GM23338 (cell line): Measurements from ENCODE around the gene ATP1A4. TPM values are rescaled to one million over a fixed set of nuclear protein-coding genes. Genes with fewer than 3 reads are reported as not detected.
A peak's percentile ranks its signal among the peaks of the same experiment; 100 is the strongest.

Experiments used
- ATAC-seq: fragments of 200-7000 bp; cut with Tn5 transposase; 3 replicates; pipeline ENCODE4 v1.9.1; 2020
- DNase-seq: peaks from one replicate; pipeline ENCODE4 v3.0.0-alpha.2; 2015; ENCODE audit warnings: low spot score
- H2AFZ ChIP-seq: fragments of 200-600 bp; sonication (generic); 2 replicates; pipeline ENCODE4 v1.8.0; 2016; ENCODE audit warnings: antibody characterized with exemption, mild to moderate bottlenecking, moderate library complexity
- H3F3A ChIP-seq: fragments of 200-600 bp; sonication (generic); replicated peaks from 2 replicates; pipeline ENCODE4 v1.8.0; 2017; ENCODE audit warnings: antibody characterized with exemption, mixed run types, low read depth
- H3K27ac ChIP-seq: fragments of 200-600 bp; sonication (generic); 2 replicates; pipeline ENCODE4 v1.6.1; 2016; ENCODE audit warnings: low read depth
- H3K27me3 ChIP-seq: fragments of 200-600 bp; sonication (generic); 2 replicates; pipeline ENCODE4 v1.8.0; 2016; ENCODE audit warnings: mild to moderate bottlenecking, mixed run types, moderate library complexity; ENCODE audit not compliant: insufficient read depth
- H3K36me3 ChIP-seq: fragments of 200-600 bp; sonication (generic); 2 replicates; pipeline ENCODE4 v1.8.0; 2016; ENCODE audit warnings: mild to moderate bottlenecking; ENCODE audit not compliant: insufficient read depth
- H3K4me1 ChIP-seq: fragments of 200-600 bp; sonication (generic); 2 replicates; pipeline ENCODE4 v1.8.0; 2016; ENCODE audit warnings: mild to moderate bottlenecking, moderate library complexity; ENCODE audit not compliant: insufficient read depth
- H3K4me2 ChIP-seq: fragments of 200-600 bp; sonication (generic); 2 replicates; pipeline ENCODE4 v1.7.1; 2017; ENCODE audit warnings: mixed run types
- H3K4me3 ChIP-seq: fragments of 200-600 bp; sonication (generic); 2 replicates; pipeline ENCODE4 v1.6.1; 2016; ENCODE audit warnings: mixed run types
- H3K79me2 ChIP-seq: fragments of 200-600 bp; sonication (generic); replicated peaks from 2 replicates; pipeline ENCODE4 v1.8.0; 2017; ENCODE audit warnings: mild to moderate bottlenecking; ENCODE audit not compliant: insufficient read depth
- H3K9me2 ChIP-seq: fragments of 200-600 bp; sonication (generic); 2 replicates; pipeline ENCODE4 v1.8.0; 2017; ENCODE audit not compliant: insufficient read depth
- H4K20me1 ChIP-seq: fragments of 200-600 bp; sonication (generic); replicated peaks from 2 replicates; pipeline ENCODE4 v1.8.0; 2017; ENCODE audit warnings: mild to moderate bottlenecking; ENCODE audit not compliant: insufficient read depth
- H3K27ac Mint-ChIP-seq: 2 replicates; pipeline ENCODE4 v1.8.0; 2020; ENCODE audit warnings: inconsistent platforms, mild to moderate bottlenecking, moderate library complexity, mixed read lengths
- H3K27me3 Mint-ChIP-seq: 3 replicates; pipeline ENCODE4 v1.8.0; 2022; ENCODE audit warnings: low read depth, mild to moderate bottlenecking, moderate library complexity, mixed read lengths, inconsistent platforms; ENCODE audit not compliant: insufficient read depth, poor library complexity
- H3K36me3 Mint-ChIP-seq: 3 replicates; pipeline ENCODE4 v1.8.0; 2021; ENCODE audit warnings: low read depth, mild to moderate bottlenecking, inconsistent platforms, moderate library complexity, mixed read lengths
- H3K4me1 Mint-ChIP-seq: 3 replicates; pipeline ENCODE4 v1.8.0; 2020; ENCODE audit warnings: mild to moderate bottlenecking, inconsistent platforms, mixed read lengths
- H3K4me3 Mint-ChIP-seq: 3 replicates; pipeline ENCODE4 v1.8.0; 2021; ENCODE audit warnings: moderate library complexity, mild to moderate bottlenecking, inconsistent platforms, mixed read lengths
- H3K9me3 Mint-ChIP-seq: 3 replicates; pipeline ENCODE4 v1.8.0; 2020; ENCODE audit warnings: moderate library complexity, mild to moderate bottlenecking, inconsistent platforms, mixed read lengths
- CREB1 ChIP-seq: fragments of 250-450 bp; sonication (Bioruptor Pico); IDR thresholded peaks from 2 replicates; pipeline ENCODE4 v1.5.0; 2020; ENCODE audit warnings: low read depth, mild to moderate bottlenecking, moderate library complexity
- CTCF ChIP-seq, 2 experiments: fragments of 200-600 bp in 1 of 2; sonication (generic) in 1 of 2; conservative IDR thresholded peaks; 2 replicates each; pipeline versions ENCODE4 v1.5.1 to v1.6.1; 2016 to 2017; ENCODE audit warnings: antibody characterized with exemption in 2 of 2, low read depth in 2 of 2, mild to moderate bottlenecking in 2 of 2, moderate library complexity in 1 of 2
- ETS1 ChIP-seq: IDR thresholded peaks from 2 replicates; pipeline ENCODE4 v1.6.1; 2016; ENCODE audit warnings: antibody characterized with exemption
- EZH2 ChIP-seq: fragments of 200-600 bp; sonication (generic); IDR thresholded peaks from one replicate; pipeline ENCODE4 v1.8.0; 2017; ENCODE audit warnings: antibody characterized with exemption, mild to moderate bottlenecking, low read depth; ENCODE audit not compliant: unreplicated experiment
- EZH2phosphoT487 ChIP-seq: fragments of 200-600 bp; sonication (generic); IDR thresholded peaks from one replicate; pipeline ENCODE4 v1.8.1; 2018; ENCODE audit warnings: antibody characterized with exemption; ENCODE audit not compliant: unreplicated experiment
- JUNB ChIP-seq: IDR thresholded peaks from one replicate; pipeline ENCODE4 v1.6.1; 2016; ENCODE audit warnings: antibody characterized with exemption; ENCODE audit not compliant: unreplicated experiment
- NANOG ChIP-seq: IDR thresholded peaks from 2 replicates; pipeline ENCODE4 v1.6.1; 2016; ENCODE audit warnings: antibody characterized with exemption, borderline replicate concordance
- POLR2AphosphoS5 ChIP-seq: IDR thresholded peaks from 2 replicates; pipeline ENCODE4 v1.6.1; 2016; ENCODE audit warnings: antibody characterized with exemption, low read depth
- REST ChIP-seq: IDR thresholded peaks from one replicate; pipeline ENCODE4 v1.6.1; 2018; ENCODE audit warnings: antibody characterized with exemption; ENCODE audit not compliant: unreplicated experiment
- ZNF331 ChIP-seq: fragments of 250-450 bp; sonication (Bioruptor Pico); IDR thresholded peaks from 2 replicates; pipeline ENCODE4 v1.5.0; 2020; ENCODE audit warnings: low read depth, mild to moderate bottlenecking, moderate library complexity
- ZNF462 ChIP-seq: fragments of 250-450 bp; sonication (Bioruptor Pico); IDR thresholded peaks from 2 replicates; pipeline ENCODE4 v1.5.0; 2020; ENCODE audit warnings: mild to moderate bottlenecking, moderate library complexity
- polyA plus RNA-seq: library from polyadenylated mRNA; unstranded; fragments of >200 nt; fragmentation: Nextera tagmentation; extraction: Ambion mirVana; gene quantifications from 2 replicates; pipeline ENCODE4 v1.2.1, GENCODE V29; 2016
- total RNA-seq: library from RNA; depleted of rRNA; stranded (reverse); fragments of >200 nt; shearing (Covaris generic); gene quantifications from 2 replicates; pipeline ENCODE4 v1.2.3, GENCODE V29; 2014

Gene ATP1A4
- total and polyA plus RNA-seq, 2 experiments from 2014 or later = 0.27 to 0.63 TPM

- Histone ChIP-seq H3K4me2 (peak overlapping the region; percentile 9; the same call in 1 of the 2 replicates), H3K27ac (no peak overlapping the region), H3F3A (peaks cover 20% of the 10 kb centered on the region), H3K36me3 (no peaks in the 10 kb centered on the region), H4K20me1 (no peaks in the 10 kb centered on the region), H3K27me3 (no peaks in the 10 kb centered on the region), H3K4me3 (no peak overlapping the region), H3K79me2 (no peaks in the 10 kb centered on the region), H2AFZ (no peak overlapping the region), H3K4me1 (peaks cover 54% of the 10 kb centered on the region), H3K9me2 (peaks cover 3% of the 10 kb centered on the region)
- Mint-ChIP-seq H3K4me3 (no peak overlapping the region), H3K27ac (no peak overlapping the region; the same call in 1 of the 2 replicates), H3K27me3 (peaks cover 22% of the 10 kb centered on the region), H3K4me1 (peaks cover 61% of the 10 kb centered on the region), H3K9me3 (no peaks in the 10 kb centered on the region), H3K36me3 (no peaks in the 10 kb centered on the region)
- ATAC-seq (no peak), DNase-seq (no peak)
- TF ChIP-seq EZH2 (no peak), REST (no peak), JUNB (no peak), NANOG (no peak), ETS1 (no peak), ZNF331 (CRISPR knock-in tag) (no peak), CTCF (conservative IDR thresholded peaks at IDR 0.05; ENCODE audit: low read depth in 2 of 2) (no peak; a peak in 2 of 4 replicates), CREB1 (CRISPR knock-in tag) (no peak), ZNF462 (CRISPR knock-in tag) (no peak), POLR2AphosphoS5 (no peak), EZH2phosphoT487 (no peak)
These were observed 16.6 kb downstream of the ATP1A4 start for GRCh38 chr1:160168016-160168415.
